Gastrocnemius medialis (tissue), 4 donors: ENCODE results near the gene AK5. TPM values are rescaled to one million over a fixed set of nuclear protein-coding genes. Genes with fewer than 3 reads are reported as not detected.

Experiments
- ATAC-seq, 2 donors: fragments of 150-250 bp; one replicate each; pipeline ENCODE4 v1.9.1; 2016
- DNase-seq, 2 donors: peaks; one replicate each; pipeline ENCODE4 v3.0.0-alpha.2; 2019
- H3K27ac ChIP-seq, 4 donors: fragments of 200-600 bp; sonication (generic); 1 replicate in 1 of 4; 2 replicates in 3 of 4; pipeline ENCODE4 v1.5.1; 2016 to 2018; ENCODE audit warnings: mild to moderate bottlenecking in 2 of 4, moderate library complexity in 1 of 4
- H3K27me3 ChIP-seq, 3 donors: fragments of 200-600 bp; sonication (generic) in 2 of 3; 1 replicate in 1 of 3; 2 replicates in 2 of 3; pipeline versions ENCODE4 v1.5.1 to v1.6.0; 2016 to 2019; ENCODE audit warnings: mild to moderate bottlenecking in 1 of 3, moderate library complexity in 1 of 3
- H3K36me3 ChIP-seq, 2 donors: fragments of 200-600 bp; sonication (generic) in 1 of 2; one replicate each; pipeline ENCODE4 v1.5.1; 2017 to 2018
- H3K4me1 ChIP-seq, 2 donors: fragments of 200-600 bp; sonication (generic) in 1 of 2; one replicate each; pipeline ENCODE4 v1.5.1; 2016 to 2017; ENCODE audit warnings: mild to moderate bottlenecking in 2 of 2
- H3K4me3 ChIP-seq, 4 donors: fragments of 200-600 bp; sonication (generic) in 3 of 4; 1 replicate in 1 of 4; 2 replicates in 3 of 4; pipeline ENCODE4 v1.5.1; 2016 to 2019; ENCODE audit warnings: mild to moderate bottlenecking in 2 of 4
- H3K9me3 ChIP-seq, 3 donors: fragments of 200-600 bp; sonication (generic) in 2 of 3; 1 replicate in 1 of 3; 2 replicates in 2 of 3; pipeline ENCODE4 v1.5.1; 2016 to 2019
- POLR2A ChIP-seq, 2 donors: fragments of 450-650 bp; IDR thresholded peaks; one replicate each; pipeline ENCODE4 v1.6.1; 2017; ENCODE audit warnings: antibody characterized with exemption in 2 of 2, mild to moderate bottlenecking in 2 of 2, moderate library complexity in 2 of 2
- in situ Hi-C, 4 donors: fragments of 200-750 bp; cut with MboI; loops; one replicate each; pipeline versions ENCODE4 v1.15.0 to v1.8.0; 2017; ENCODE audit warnings: low sequenced_read_pairs in 4 of 4
- intact Hi-C: fragments of 100-400 bp; cut with DNase I; formaldehyde crosslinking; loops from one replicate; pipeline ENCODE4 v1.15.1; 2023; ENCODE audit warnings: low total_unique reads
- total RNA-seq, 4 donors: library from RNA; depleted of rRNA; stranded (reverse); fragments of >200 nt; gene quantifications; one replicate each; pipeline versions ENCODE4 v1.1.0 to v1.2.3, GENCODE V29; 2016
- TF ChIP-seq, protein P1 (sequence below), 5 experiments: fragments of 450-650 bp in 3 of 5; fragments of 200-600 bp in 2 of 5; sonication (generic) in 2 of 5; IDR thresholded peaks in 4 of 5; conservative IDR thresholded peaks in 1 of 5; 1 replicate in 4 of 5; 2 replicates in 1 of 5; pipeline ENCODE4 v1.5.1; 2016 to 2019; ENCODE audit warnings: antibody characterized with exemption in 5 of 5, mild to moderate bottlenecking in 3 of 5, moderate library complexity in 3 of 5

The AK5 gene
- total RNA-seq, 4 donors from 2014 or later, result 0.07 to 1.8 TPM; not detected in 2

GRCh38 chr1:77585610-77586314 is 303.9 kb downstream of the AK5 start:
- in situ Hi-C loops, result no loop called here
- no peak overlapping the region for H3K27ac ChIP-seq
- H3K4me3 ChIP-seq, result no peak overlapping the region
- intact Hi-C loops, result no loop called here
- no peaks in the 10 kb centered on the region for H3K9me3 ChIP-seq
- DNase-seq (no peak), ATAC-seq (no peak)
- H3K27me3 ChIP-seq, result no peaks in the 10 kb centered on the region
- peaks cover 0 to 5% of the 10 kb centered on the region in 2 donors for H3K36me3 ChIP-seq
- H3K4me1 ChIP-seq, result peaks cover 0 to 5% of the 10 kb centered on the region in 2 donors
- TF ChIP-seq, protein P1, sequence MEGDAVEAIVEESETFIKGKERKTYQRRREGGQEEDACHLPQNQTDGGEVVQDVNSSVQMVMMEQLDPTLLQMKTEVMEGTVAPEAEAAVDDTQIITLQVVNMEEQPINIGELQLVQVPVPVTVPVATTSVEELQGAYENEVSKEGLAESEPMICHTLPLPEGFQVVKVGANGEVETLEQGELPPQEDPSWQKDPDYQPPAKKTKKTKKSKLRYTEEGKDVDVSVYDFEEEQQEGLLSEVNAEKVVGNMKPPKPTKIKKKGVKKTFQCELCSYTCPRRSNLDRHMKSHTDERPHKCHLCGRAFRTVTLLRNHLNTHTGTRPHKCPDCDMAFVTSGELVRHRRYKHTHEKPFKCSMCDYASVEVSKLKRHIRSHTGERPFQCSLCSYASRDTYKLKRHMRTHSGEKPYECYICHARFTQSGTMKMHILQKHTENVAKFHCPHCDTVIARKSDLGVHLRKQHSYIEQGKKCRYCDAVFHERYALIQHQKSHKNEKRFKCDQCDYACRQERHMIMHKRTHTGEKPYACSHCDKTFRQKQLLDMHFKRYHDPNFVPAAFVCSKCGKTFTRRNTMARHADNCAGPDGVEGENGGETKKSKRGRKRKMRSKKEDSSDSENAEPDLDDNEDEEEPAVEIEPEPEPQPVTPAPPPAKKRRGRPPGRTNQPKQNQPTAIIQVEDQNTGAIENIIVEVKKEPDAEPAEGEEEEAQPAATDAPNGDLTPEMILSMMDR (IDR thresholded peaks at IDR 0.05 in 4 of 5, conservative IDR thresholded peaks at IDR 0.05 in 1 of 5), result no peak
- no peak for TF ChIP-seq POLR2A (IDR thresholded peaks at IDR 0.05)

DNA sequence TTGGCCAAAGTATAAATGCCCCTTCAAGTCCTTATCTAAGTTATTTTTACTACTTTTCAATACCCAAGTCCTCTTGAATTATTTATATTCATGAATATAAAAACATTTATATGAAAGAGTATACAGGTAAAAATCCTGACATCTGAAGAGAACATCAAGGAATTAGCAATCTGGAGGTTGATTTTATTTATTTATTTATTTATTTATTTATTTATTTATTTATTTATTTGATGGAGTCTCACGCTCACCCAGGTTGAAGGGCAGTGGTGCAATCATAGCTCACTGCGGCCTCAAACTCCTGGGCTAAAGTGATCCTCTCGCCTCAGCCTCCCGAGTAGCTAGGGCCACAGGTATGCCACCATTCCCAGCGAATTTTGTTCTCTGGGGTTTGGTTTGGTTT is 307.4 kb downstream of the AK5 start:
- Histone ChIP-seq H3K36me3 (no peaks in the 10 kb centered on the region), H3K4me3 (no peak overlapping the region), H3K27ac (no peak overlapping the region), H3K9me3 (no peaks in the 10 kb centered on the region), H3K4me1 (peaks cover 5% of the 10 kb centered on the region in 2 donors), H3K27me3 (no peaks in the 10 kb centered on the region)
- in situ Hi-C loops (no loop called here), intact Hi-C loops (no loop called here)
- TF ChIP-seq, protein P1 (IDR thresholded peaks at IDR 0.05 in 4 of 5, conservative IDR thresholded peaks at IDR 0.05 in 1 of 5), result no peak
- TF ChIP-seq POLR2A (IDR thresholded peaks at IDR 0.05), result no peak
- DNase-seq (no peak), ATAC-seq (no peak)

DNA sequence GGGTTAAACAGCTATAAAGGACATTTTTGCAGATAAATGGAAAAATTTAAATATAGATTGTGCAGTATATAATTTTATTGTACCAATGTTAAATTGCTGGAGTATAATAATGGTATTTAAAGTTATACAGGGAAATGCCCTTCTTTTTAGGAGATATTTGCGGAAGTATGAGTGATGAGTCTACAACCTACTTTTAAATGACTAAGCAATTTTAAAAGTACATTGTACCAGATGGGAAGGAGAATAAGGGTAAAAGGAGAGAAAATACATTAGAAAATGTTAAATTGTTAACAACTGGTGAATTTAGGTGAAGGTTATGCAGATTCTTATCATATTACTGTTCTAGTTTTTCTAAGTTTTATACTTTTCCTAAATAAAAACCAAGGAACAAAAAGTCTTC is 308.8 kb downstream of the AK5 start:
- TF ChIP-seq, protein P1 (IDR thresholded peaks at IDR 0.05 in 4 of 5, conservative IDR thresholded peaks at IDR 0.05 in 1 of 5), result no peak
- no peak for TF ChIP-seq POLR2A (IDR thresholded peaks at IDR 0.05)
- in situ Hi-C loops, result no loop called here
- Histone ChIP-seq H3K4me1 (peaks cover 7 to 8% of the 10 kb centered on the region in 2 donors), H3K27ac (no peak overlapping the region), H3K4me3 (no peak overlapping the region), H3K36me3 (no peaks in the 10 kb centered on the region), H3K9me3 (no peaks in the 10 kb centered on the region), H3K27me3 (no peaks in the 10 kb centered on the region)
- intact Hi-C loops, result loop anchor here (10.0 kb wide), 1 partner anchor 94 kb away; the partner anchor contains the start of gene ZZZ3
- DNase-seq (no peak), ATAC-seq (no peak)

- no peaks in the 10 kb centered on the region for H3K9me3 ChIP-seq
- DNase-seq, result no peak
- no peak overlapping the region for H3K4me3 ChIP-seq
- TF ChIP-seq POLR2A (IDR thresholded peaks at IDR 0.05), result no peak
- TF ChIP-seq, protein P1 (IDR thresholded peaks at IDR 0.05 in 4 of 5, conservative IDR thresholded peaks at IDR 0.05 in 1 of 5), result no peak
- H3K27me3 ChIP-seq, result no peaks in the 10 kb centered on the region
- H3K4me1 ChIP-seq, result peaks cover 7 to 8% of the 10 kb centered on the region in 2 donors
- peaks cover 0 to 12% of the 10 kb centered on the region in 2 donors for H3K36me3 ChIP-seq
- intact Hi-C loops (loop anchor here (10.0 kb wide), 1 partner anchor 92 kb away; the partner anchor contains the start of gene ZZZ3), in situ Hi-C loops (no loop called here)
- H3K27ac ChIP-seq, result no peak overlapping the region
- ATAC-seq, result no peak
These were observed 311.1 kb downstream of the AK5 start for GRCh38 chr1:77592906-77593305.
